GM13977 (cell line): ENCODE measurements around the gene MACROH2A1.

Experiments
- DNase-seq: peaks from one replicate; pipeline ENCODE4 v3.0.0; 2012; ENCODE audit warnings: low spot score
- CTCF ChIP-seq: IDR thresholded peaks from 2 replicates; pipeline ENCODE4 v1.5.1; 2012; ENCODE audit warnings: mild to moderate bottlenecking, control low read depth; ENCODE audit not compliant: insufficient read depth; ENCODE audit errors: extremely low read depth, missing control alignments
- in situ Hi-C: fragments of 300-500 bp; cut with MboI; formaldehyde crosslinking; loops from one replicate; pipeline ENCODE4 v1.12.0; 2022; ENCODE audit warnings: low sequenced_read_pairs, low pct_unique_long_range_greater_than_20kb, mixed read lengths, inconsistent platforms; ENCODE audit not compliant: unreplicated experiment

Gene MACROH2A1

GRCh38 chr5:135429301-135430134 lies 30.5 kb upstream of the MACROH2A1 start:
- no peak for TF ChIP-seq CTCF
- no peak for DNase-seq
- in situ Hi-C loops, result no loop called here

- no peak for DNase-seq
- no peak for TF ChIP-seq CTCF
- in situ Hi-C loops, result no loop called here
Observed at GRCh38 chr5:135428586-135428985, 29.6 kb upstream of the MACROH2A1 start.

- peak; percentile 72 for TF ChIP-seq CTCF
- peak; percentile 68 for DNase-seq
- in situ Hi-C loops, result no loop called here
Observed at GRCh38 chr5:135426102-135427082, 27.4 kb upstream of the MACROH2A1 start.

GRCh38 chr5:135425641-135426040 lies 26.6 kb upstream of the MACROH2A1 start:
- DNase-seq, result no peak
- in situ Hi-C loops, result no loop called here
- TF ChIP-seq CTCF, result no peak

GRCh38 chr5:135423846-135424168 lies 24.8 kb upstream of the MACROH2A1 start:
- no peak for TF ChIP-seq CTCF
- in situ Hi-C loops, result no loop called here
- DNase-seq, result no peak

GRCh38 chr5:135423146-135423845 lies 24.3 kb upstream of the MACROH2A1 start:
- no peak for TF ChIP-seq CTCF
- no peak for DNase-seq

More at GRCh38 chr5:135423146-135423845, 24.3 kb upstream of the MACROH2A1 start:
- in situ Hi-C loops, result no loop called here
